PC-9 (cell line): ENCODE data around the gene HSD11B1. TPM values are rescaled to one million over a fixed set of nuclear protein-coding genes. Genes with fewer than 3 reads are reported as not detected.

Source experiments
- BruUV-seq: library from RNA; stranded (reverse); fragments of 400-500 nt; replicated peaks from 2 replicates; lab custom pipeline; 2021; lab: Mats Ljungman, UMichigan
- CTCF ChIA-PET: fragments of 300-600 bp; sonication (Branson Sonifier 250); formaldehyde crosslinking; loops from one replicate; lab custom pipeline; 2022; ENCODE audit warnings: antibody characterized with exemption; lab: Charles Lee
- POLR2A ChIA-PET: fragments of 300-600 bp; sonication (Branson Sonifier 250); formaldehyde crosslinking; loops from one replicate; lab custom pipeline; 2022; ENCODE audit warnings: antibody characterized with exemption; ENCODE audit not compliant: unreplicated experiment; lab: Charles Lee
- DNase-seq, 2 experiments: peaks; one replicate each; pipeline versions ENCODE4 v3.0.0 to v3.0.0-alpha.2; 2015 to 2022; ENCODE audit warnings: mixed read lengths in 1 of 2
- H2AFZ ChIP-seq: fragments of 200-600 bp; sonication (generic); 2 replicates; pipeline ENCODE4 v1.8.1; 2017; ENCODE audit warnings: antibody characterized with exemption
- H3F3A ChIP-seq: fragments of 200-600 bp; sonication (generic); 2 replicates; pipeline ENCODE4 v1.8.1; 2017; ENCODE audit warnings: antibody characterized with exemption, mild to moderate bottlenecking, low read depth; ENCODE audit not compliant: insufficient read depth
- H3K27ac ChIP-seq: fragments of 200-600 bp; sonication (generic); 2 replicates; pipeline ENCODE4 v1.6.1; 2016; ENCODE audit warnings: mixed run types
- H3K27me3 ChIP-seq: fragments of 200-600 bp; sonication (generic); 2 replicates; pipeline ENCODE4 v1.6.1; 2016; ENCODE audit warnings: low read depth, mixed run types; ENCODE audit not compliant: insufficient read depth
- H3K36me3 ChIP-seq: fragments of 200-600 bp; sonication (generic); 2 replicates; pipeline ENCODE4 v1.6.1; 2016; ENCODE audit warnings: low read depth, mixed run types
- H3K4me1 ChIP-seq: fragments of 200-600 bp; sonication (generic); replicated peaks from 2 replicates; pipeline ENCODE4 v1.6.1; 2016; ENCODE audit warnings: mixed run types; ENCODE audit not compliant: insufficient read depth
- H3K4me2 ChIP-seq: fragments of 200-600 bp; sonication (generic); 2 replicates; pipeline ENCODE4 v1.6.1; 2017; ENCODE audit warnings: mixed run types
- H3K4me3 ChIP-seq: fragments of 200-600 bp; sonication (generic); 2 replicates; pipeline ENCODE4 v1.6.1; 2016; ENCODE audit warnings: mixed run types
- H3K79me2 ChIP-seq: fragments of 200-600 bp; sonication (generic); 2 replicates; pipeline ENCODE4 v1.6.1; 2017; ENCODE audit warnings: low read depth, mixed run types
- H3K9me2 ChIP-seq: fragments of 200-600 bp; sonication (generic); 2 replicates; pipeline ENCODE4 v1.8.1; 2017; ENCODE audit warnings: mild to moderate bottlenecking; ENCODE audit not compliant: insufficient read depth
- H3K9me3 ChIP-seq: fragments of 200-600 bp; sonication (generic); 2 replicates; pipeline ENCODE4 v1.8.1; 2016; ENCODE audit warnings: low read depth; ENCODE audit not compliant: insufficient read depth
- H4K20me1 ChIP-seq: fragments of 200-600 bp; sonication (generic); 2 replicates; pipeline ENCODE4 v1.8.1; 2017; ENCODE audit not compliant: insufficient read depth
- CTCF ChIP-seq: fragments of 200-600 bp; sonication (generic); conservative IDR thresholded peaks from 2 replicates; pipeline ENCODE4 v1.6.1; 2017; ENCODE audit warnings: mixed run types, antibody characterized with exemption, mild to moderate bottlenecking, moderate library complexity
- EZH2 ChIP-seq: fragments of 200-600 bp; sonication (generic); IDR thresholded peaks from 2 replicates; pipeline ENCODE4 v1.8.0; 2017; ENCODE audit warnings: antibody characterized with exemption, low read depth
- intact Hi-C: fragments of 100-400 bp; cut with micrococcal nuclease; formaldehyde crosslinking; loops from one replicate; pipeline ENCODE4 v1.10.0; 2022; ENCODE audit not compliant: unreplicated experiment
- total RNA-seq: library from RNA; stranded (reverse); gene quantifications from 2 replicates; pipeline ENCODE4 v1.2.3, GENCODE V29; 2021

The HSD11B1 gene
- total RNA-seq, 1 experiment from 2014 or later, result not detected

- H3K79me2 ChIP-seq, result no peaks in the 10 kb centered on the region
- CTCF ChIA-PET, result interaction anchor here (0.6 to 0.7 kb wide), 2 partner anchors 48 to 189 kb away, joined by 3 to 16 read pairs; no protein-coding TSS in a partner anchor
- peak within 1 kb of the TSS; percentile 66 for H3K4me3 ChIP-seq
- peaks cover 28% of the 10 kb centered on the region for H3F3A ChIP-seq
- no peaks in the 10 kb centered on the region for H3K9me2 ChIP-seq
- peaks cover 52% of the 10 kb centered on the region for H3K4me1 ChIP-seq
- no peaks in the 10 kb centered on the region for H3K36me3 ChIP-seq
- POLR2A ChIA-PET, result interaction anchor here (0.7 to 0.9 kb wide), 2 partner anchors 22 to 1660 kb away, joined by 3 to 6 read pairs; no protein-coding TSS in a partner anchor
- H4K20me1 ChIP-seq, result no peaks in the 10 kb centered on the region
- H3K27ac ChIP-seq, result peak within 1 kb of the TSS; percentile 81
- H3K9me3 ChIP-seq, result no peaks in the 10 kb centered on the region
- H2AFZ ChIP-seq, result peak within 1 kb of the TSS; percentile 82
- intact Hi-C loops, result loop anchor here (1.0 kb wide), 1 partner anchor 22 kb away; no protein-coding TSS in a partner anchor
- no peaks in the 10 kb centered on the region for H3K27me3 ChIP-seq
- H3K4me2 ChIP-seq, result peak within 1 kb of the TSS; percentile 76
- BruUV-seq, result no TSS peak
- no peak for TF ChIP-seq CTCF
- no peak for TF ChIP-seq EZH2
- peak; percentile 58 to 69 for DNase-seq
These were observed 29.6 kb upstream of the HSD11B1 start, which contains the start of gene G0S2 for GRCh38 chr1:209674957-209675564. TSS of gene G0S2 (plus strand) at chr1:209675412. CDS start at chr1:209675685, 273 bp downstream.

GRCh38 chr1:209675565-209676154 is 29.0 kb upstream of the HSD11B1 start:
- peak in 1 of 2 experiments; percentile 35 for DNase-seq
- Histone ChIP-seq H3K4me2 (peak overlapping the region; percentile 76), H2AFZ (peak overlapping the region; percentile 82), H3K4me1 (peaks cover 46% of the 10 kb centered on the region), H3K4me3 (peak overlapping the region; percentile 66), H3F3A (peaks cover 22% of the 10 kb centered on the region), H3K27me3 (no peaks in the 10 kb centered on the region), H4K20me1 (no peaks in the 10 kb centered on the region), H3K9me3 (no peaks in the 10 kb centered on the region), H3K79me2 (no peaks in the 10 kb centered on the region), H3K27ac (no peak overlapping the region), H3K36me3 (no peaks in the 10 kb centered on the region), H3K9me2 (no peaks in the 10 kb centered on the region)
- TF ChIP-seq EZH2, result no peak
- no peak for TF ChIP-seq CTCF
- ChIA-PET POLR2A (interaction anchor here (0.7 kb wide), 1 partner anchor 1659 kb away, joined by 3 read pairs; no protein-coding TSS in a partner anchor), CTCF (no interaction called here)
- BruUV-seq, result TSS peak; percentile 91
- intact Hi-C loops, result loop anchor here (1.0 kb wide), 1 partner anchor 22 kb away; no protein-coding TSS in a partner anchor

- H3K79me2 ChIP-seq, result no peaks in the 10 kb centered on the region
- no peak for DNase-seq
- no peaks in the 10 kb centered on the region for H3K36me3 ChIP-seq
- H4K20me1 ChIP-seq, result no peaks in the 10 kb centered on the region
- peaks cover 17% of the 10 kb centered on the region for H3K4me1 ChIP-seq
- intact Hi-C loops, result no loop called here
- H3K9me3 ChIP-seq, result no peaks in the 10 kb centered on the region
- POLR2A ChIA-PET, result no interaction called here
- no peak overlapping the region for H3K27ac ChIP-seq
- CTCF ChIA-PET, result no interaction called here
- BruUV-seq, result no TSS peak
- H3F3A ChIP-seq, result peaks cover 4% of the 10 kb centered on the region; the same call in 1 of the 2 replicates
- H3K9me2 ChIP-seq, result no peaks in the 10 kb centered on the region
- no peak overlapping the region for H3K4me3 ChIP-seq
- H3K4me2 ChIP-seq, result no peak overlapping the region
- no peak overlapping the region for H2AFZ ChIP-seq
- TF ChIP-seq CTCF (no peak), EZH2 (no peak)
- no peaks in the 10 kb centered on the region for H3K27me3 ChIP-seq
These were observed 25.6 kb upstream of the HSD11B1 start for GRCh38 chr1:209678981-209679539.
